Right lobe of liver (tissue), 4 donors: ENCODE measurements around the gene MAP4K2.

Experiments
- POLR2A ChIP-seq: fragments of 450-650 bp; IDR thresholded peaks from one replicate; pipeline ENCODE4 v1.6.1; 2017; ENCODE audit warnings: antibody characterized with exemption, mild to moderate bottlenecking
- TF ChIP-seq, protein P1 (sequence below), 4 donors: fragments of 200-600 bp in 3 of 4; fragments of 450-650 bp in 1 of 4; IDR thresholded peaks; one replicate each; pipeline versions ENCODE4 v1.5.1 to v1.8.0; 2016 to 2022; ENCODE audit warnings: antibody characterized with exemption in 4 of 4, mild to moderate bottlenecking in 2 of 4
- donor health status: DM: no; HTN: no; CAD: no.
- donor health status: DM: no; HTN: no; CAD: no.
- donor health status: DM: no; HTN: yes; CAD: no.

DNA sequence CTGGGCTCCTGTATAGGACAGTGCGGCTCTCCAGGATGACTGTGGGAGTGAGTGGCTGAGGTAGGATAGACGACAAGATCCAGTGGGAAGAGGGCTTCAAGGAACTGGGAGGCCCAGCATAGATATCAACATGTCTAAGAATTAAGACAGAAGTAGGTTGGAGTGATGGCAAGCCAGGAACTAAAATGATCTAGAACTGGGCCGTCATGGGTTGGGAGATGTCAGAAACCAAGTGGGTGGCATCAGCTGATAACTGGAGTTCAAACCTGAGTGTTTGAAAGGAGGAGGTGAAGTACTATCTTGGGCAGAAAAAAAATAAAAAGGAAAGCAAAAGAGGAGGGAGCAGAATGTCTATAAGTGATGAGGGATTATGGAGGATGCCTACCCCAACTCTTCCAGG is 14.5 kb upstream of the MAP4K2 start:
- TF ChIP-seq, protein P1, sequence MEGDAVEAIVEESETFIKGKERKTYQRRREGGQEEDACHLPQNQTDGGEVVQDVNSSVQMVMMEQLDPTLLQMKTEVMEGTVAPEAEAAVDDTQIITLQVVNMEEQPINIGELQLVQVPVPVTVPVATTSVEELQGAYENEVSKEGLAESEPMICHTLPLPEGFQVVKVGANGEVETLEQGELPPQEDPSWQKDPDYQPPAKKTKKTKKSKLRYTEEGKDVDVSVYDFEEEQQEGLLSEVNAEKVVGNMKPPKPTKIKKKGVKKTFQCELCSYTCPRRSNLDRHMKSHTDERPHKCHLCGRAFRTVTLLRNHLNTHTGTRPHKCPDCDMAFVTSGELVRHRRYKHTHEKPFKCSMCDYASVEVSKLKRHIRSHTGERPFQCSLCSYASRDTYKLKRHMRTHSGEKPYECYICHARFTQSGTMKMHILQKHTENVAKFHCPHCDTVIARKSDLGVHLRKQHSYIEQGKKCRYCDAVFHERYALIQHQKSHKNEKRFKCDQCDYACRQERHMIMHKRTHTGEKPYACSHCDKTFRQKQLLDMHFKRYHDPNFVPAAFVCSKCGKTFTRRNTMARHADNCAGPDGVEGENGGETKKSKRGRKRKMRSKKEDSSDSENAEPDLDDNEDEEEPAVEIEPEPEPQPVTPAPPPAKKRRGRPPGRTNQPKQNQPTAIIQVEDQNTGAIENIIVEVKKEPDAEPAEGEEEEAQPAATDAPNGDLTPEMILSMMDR (IDR thresholded peaks at IDR 0.05), result no peak
- no peak for TF ChIP-seq POLR2A
